ENCODE measurements around the gene BCL7C. TPM values are rescaled to one million over a fixed set of nuclear protein-coding genes. Genes with fewer than 3 reads are reported as not detected.
A peak's percentile ranks its signal among the peaks of the same experiment; 100 is the strongest.

The BCL7C gene
- polyA plus RNA-seq, 1 donor from 2014 or later, result 39.2 TPM

DNA sequence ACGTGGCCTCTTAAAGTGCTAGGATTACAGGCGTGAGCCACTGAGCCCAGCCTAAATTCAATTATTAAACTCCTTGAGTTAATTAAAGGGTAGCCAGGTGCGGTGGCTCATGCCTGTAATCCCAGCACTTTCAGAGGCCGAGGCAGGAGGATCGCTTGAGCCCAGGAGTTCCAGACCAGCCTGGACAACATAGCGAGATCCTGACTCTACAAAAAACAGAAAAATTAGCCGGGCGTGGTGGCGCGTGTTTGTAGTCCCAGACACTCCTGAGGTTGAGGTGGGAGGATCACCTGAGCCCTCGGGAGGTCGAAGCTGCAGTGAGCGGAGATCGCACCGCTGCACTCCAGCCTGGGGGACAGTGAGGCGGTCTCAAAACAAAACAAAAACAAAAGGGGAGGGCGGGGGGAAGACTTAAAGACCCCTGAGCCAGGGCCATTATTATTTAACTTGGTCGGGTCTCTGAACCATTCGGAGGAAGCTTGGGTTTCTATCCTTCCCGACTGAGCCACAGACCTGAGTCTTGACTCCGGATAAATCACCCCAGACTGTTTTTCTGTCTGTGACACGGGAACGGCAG, 19.5 kb downstream of the BCL7C start:
- H4K20me1 ChIP-seq (ENCODE audit: insufficient read depth), result no peaks in the 10 kb centered on the region
- H3K36me3 ChIP-seq (ENCODE audit: insufficient read depth, low read length), result no peaks in the 10 kb centered on the region
- H3K4me3 ChIP-seq (ENCODE audit: low read length), result peak overlapping the region; percentile 85
- H3K9ac ChIP-seq (ENCODE audit: low read length), result peak overlapping the region; percentile 90
- H3K79me2 ChIP-seq (replicated peaks; ENCODE audit: insufficient read depth, low read length), result peaks cover 16% of the 10 kb centered on the region
- no peak for TF ChIP-seq RAD21 (conservative IDR thresholded peaks at IDR 0.05)
- no peak for TF ChIP-seq CTCF (IDR thresholded peaks at IDR 0.05; ENCODE audit: poor library complexity, severe bottlenecking)
- no peak for TF ChIP-seq EP300 (conservative IDR thresholded peaks at IDR 0.05; ENCODE audit: poor library complexity, severe bottlenecking)
- TF ChIP-seq EZH2 (IDR thresholded peaks at IDR 0.05; ENCODE audit: borderline replicate concordance, insufficient read depth, low read length, poor library complexity, severe bottlenecking), result no peak
- no peak for TF ChIP-seq POLR2AphosphoS5 (IDR thresholded peaks at IDR 0.05)
- no peak for TF ChIP-seq SMC3 (conservative IDR thresholded peaks at IDR 0.05; ENCODE audit: poor library complexity)
- TF ChIP-seq MXI1 (conservative IDR thresholded peaks at IDR 0.05; ENCODE audit: poor library complexity, severe bottlenecking), result no peak
- TF ChIP-seq, protein P1, sequence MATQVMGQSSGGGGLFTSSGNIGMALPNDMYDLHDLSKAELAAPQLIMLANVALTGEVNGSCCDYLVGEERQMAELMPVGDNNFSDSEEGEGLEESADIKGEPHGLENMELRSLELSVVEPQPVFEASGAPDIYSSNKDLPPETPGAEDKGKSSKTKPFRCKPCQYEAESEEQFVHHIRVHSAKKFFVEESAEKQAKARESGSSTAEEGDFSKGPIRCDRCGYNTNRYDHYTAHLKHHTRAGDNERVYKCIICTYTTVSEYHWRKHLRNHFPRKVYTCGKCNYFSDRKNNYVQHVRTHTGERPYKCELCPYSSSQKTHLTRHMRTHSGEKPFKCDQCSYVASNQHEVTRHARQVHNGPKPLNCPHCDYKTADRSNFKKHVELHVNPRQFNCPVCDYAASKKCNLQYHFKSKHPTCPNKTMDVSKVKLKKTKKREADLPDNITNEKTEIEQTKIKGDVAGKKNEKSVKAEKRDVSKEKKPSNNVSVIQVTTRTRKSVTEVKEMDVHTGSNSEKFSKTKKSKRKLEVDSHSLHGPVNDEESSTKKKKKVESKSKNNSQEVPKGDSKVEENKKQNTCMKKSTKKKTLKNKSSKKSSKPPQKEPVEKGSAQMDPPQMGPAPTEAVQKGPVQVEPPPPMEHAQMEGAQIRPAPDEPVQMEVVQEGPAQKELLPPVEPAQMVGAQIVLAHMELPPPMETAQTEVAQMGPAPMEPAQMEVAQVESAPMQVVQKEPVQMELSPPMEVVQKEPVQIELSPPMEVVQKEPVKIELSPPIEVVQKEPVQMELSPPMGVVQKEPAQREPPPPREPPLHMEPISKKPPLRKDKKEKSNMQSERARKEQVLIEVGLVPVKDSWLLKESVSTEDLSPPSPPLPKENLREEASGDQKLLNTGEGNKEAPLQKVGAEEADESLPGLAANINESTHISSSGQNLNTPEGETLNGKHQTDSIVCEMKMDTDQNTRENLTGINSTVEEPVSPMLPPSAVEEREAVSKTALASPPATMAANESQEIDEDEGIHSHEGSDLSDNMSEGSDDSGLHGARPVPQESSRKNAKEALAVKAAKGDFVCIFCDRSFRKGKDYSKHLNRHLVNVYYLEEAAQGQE (IDR thresholded peaks at IDR 0.05; ENCODE audit: borderline replicate concordance), result no peak
- no peak for TF ChIP-seq TAF1 (IDR thresholded peaks at IDR 0.05; ENCODE audit: low read depth)
- H3K9me3 ChIP-seq (ENCODE audit: low read length), result no peaks in the 10 kb centered on the region
- H3K9me2 ChIP-seq (ENCODE audit: insufficient read depth, low read length), result no peaks in the 10 kb centered on the region
- H2AFZ ChIP-seq (ENCODE audit: low read depth, low read length), result peak overlapping the region; percentile 79
- peak overlapping the region; percentile 68 for H3K4me2 ChIP-seq (ENCODE audit: low read length)
- H3K27ac ChIP-seq (ENCODE audit: low read length), result peak overlapping the region; percentile 96
- peaks cover 4% of the 10 kb centered on the region for H3F3A ChIP-seq (ENCODE audit: insufficient read depth, low read length, poor library complexity, severe bottlenecking)
- H3K27me3 ChIP-seq (ENCODE audit: insufficient read depth, low read depth, low read length), result no peaks in the 10 kb centered on the region

DNA sequence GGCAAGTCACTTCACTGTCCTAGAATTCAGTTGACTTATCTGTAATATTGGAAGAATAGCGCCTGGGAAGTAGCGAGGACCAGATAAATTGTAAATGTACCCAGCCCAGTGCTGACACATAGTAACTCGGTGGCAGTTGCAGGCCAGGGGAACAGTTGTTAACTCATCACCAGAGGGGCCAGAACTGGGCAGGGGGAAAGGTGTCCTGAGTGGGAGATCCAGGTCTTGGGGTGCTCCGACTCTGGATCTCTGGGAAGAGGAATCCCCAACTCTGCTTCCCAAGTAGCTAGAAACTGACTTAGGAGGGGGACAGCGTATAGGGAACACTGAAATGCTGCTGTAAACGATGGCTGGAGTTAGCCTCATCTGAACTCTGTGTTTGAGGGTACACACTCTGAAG, 23.0 kb downstream of the BCL7C start:
- no peak overlapping the region for H3K4me3 ChIP-seq (ENCODE audit: low read length)
- H3F3A ChIP-seq (ENCODE audit: insufficient read depth, low read length, poor library complexity, severe bottlenecking), result peaks cover 4% of the 10 kb centered on the region
- no peaks in the 10 kb centered on the region for H3K9me2 ChIP-seq (ENCODE audit: insufficient read depth, low read length)
- no peaks in the 10 kb centered on the region for H3K36me3 ChIP-seq (ENCODE audit: insufficient read depth, low read length)
- no peak for TF ChIP-seq POLR2AphosphoS5 (IDR thresholded peaks at IDR 0.05)
- no peaks in the 10 kb centered on the region for H3K9me3 ChIP-seq (ENCODE audit: low read length)
- H3K4me2 ChIP-seq (ENCODE audit: low read length), result no peak overlapping the region
- H3K79me2 ChIP-seq (replicated peaks; ENCODE audit: insufficient read depth, low read length), result peaks cover 6% of the 10 kb centered on the region
- H3K27me3 ChIP-seq (ENCODE audit: insufficient read depth, low read depth, low read length), result no peaks in the 10 kb centered on the region
- no peak overlapping the region for H2AFZ ChIP-seq (ENCODE audit: low read depth, low read length)
- H3K9ac ChIP-seq (ENCODE audit: low read length), result no peak overlapping the region
- no peak overlapping the region for H3K27ac ChIP-seq (ENCODE audit: low read length)
- no peaks in the 10 kb centered on the region for H4K20me1 ChIP-seq (ENCODE audit: insufficient read depth)

All from neural cell (in vitro differentiated cells).